Transverse colon (tissue), 4 donors: ENCODE results near the gene COBLL1.

Experiments
- CTCF ChIP-seq, 5 experiments: fragments of 200-600 bp in 3 of 5; fragments of 450-650 bp in 2 of 5; sonication (generic) in 3 of 5; IDR thresholded peaks; 1 replicate in 2 of 5; 2 replicates in 3 of 5; pipeline ENCODE4 v1.5.1; 2016 to 2017; ENCODE audit warnings: antibody characterized with exemption in 5 of 5, inconsistent platforms in 3 of 5, mild to moderate bottlenecking in 2 of 5, moderate library complexity in 1 of 5
- POLR2A ChIP-seq: fragments of 450-650 bp; IDR thresholded peaks from one replicate; pipeline ENCODE4 v1.6.1; 2016; ENCODE audit warnings: antibody characterized with exemption, mild to moderate bottlenecking, moderate library complexity
- POLR2AphosphoS5 ChIP-seq, 3 donors: sonication (generic); formaldehyde crosslinking; IDR thresholded peaks; one replicate each; pipeline ENCODE4 v1.6.1; 2016; ENCODE audit warnings: antibody characterized with exemption in 3 of 3

- no peak for TF ChIP-seq CTCF (IDR thresholded peaks at IDR 0.05)
- TF ChIP-seq POLR2AphosphoS5 (IDR thresholded peaks at IDR 0.05) = no peak
- TF ChIP-seq POLR2A = no peak
Measured at GRCh38 chr2:164766954-164767320, 74.7 kb downstream of the COBLL1 start.
